HL-60 (cell line): ENCODE results near the gene RUNX2.

Experiments used
- DNase-seq, 2 experiments: peaks; one replicate each; pipeline ENCODE4 v3.0.0-alpha.2; 2010 to 2020; ENCODE audit warnings: low read depth in 1 of 2, low spot score in 1 of 2
- H3K27ac ChIP-seq: fragments of 250-450 bp; sonication (Bioruptor Pico); replicated peaks from 2 replicates; pipeline ENCODE4 v1.5.1; 2020; ENCODE audit warnings: mild to moderate bottlenecking, moderate library complexity
- H3K27me3 ChIP-seq: fragments of 250-450 bp; sonication (Bioruptor Pico); 2 replicates; pipeline ENCODE4 v1.5.1; 2021; ENCODE audit warnings: mild to moderate bottlenecking, moderate library complexity; ENCODE audit not compliant: insufficient read depth, poor library complexity, severe bottlenecking
- H3K4me3 ChIP-seq: replicated peaks from 2 replicates; pipeline ENCODE4 v1.5.1; 2011; ENCODE audit warnings: mild to moderate bottlenecking, control low read depth, low read length; ENCODE audit not compliant: insufficient read depth
- GABPA ChIP-seq: IDR thresholded peaks from 2 replicates; pipeline ENCODE4 v1.6.1; 2012; ENCODE audit warnings: low read depth
- POLR2AphosphoS5 ChIP-seq: IDR thresholded peaks from 2 replicates; pipeline ENCODE4 v1.6.1; 2012; ENCODE audit warnings: low read depth
- REST ChIP-seq: IDR thresholded peaks from 2 replicates; pipeline ENCODE4 v1.6.1; 2012; ENCODE audit warnings: low read depth; ENCODE audit not compliant: insufficient replicate concordance
- SPI1 ChIP-seq: IDR thresholded peaks from 2 replicates; pipeline ENCODE4 v1.6.1; 2012; ENCODE audit warnings: low read depth, mild to moderate bottlenecking, borderline replicate concordance
- TF ChIP-seq, protein P1 (sequence below): IDR thresholded peaks from one replicate; pipeline ENCODE4 v1.5.1; 2011; ENCODE audit warnings: low read length, control low read depth, inconsistent platforms; ENCODE audit not compliant: insufficient read depth

RUNX2 gene

DNA sequence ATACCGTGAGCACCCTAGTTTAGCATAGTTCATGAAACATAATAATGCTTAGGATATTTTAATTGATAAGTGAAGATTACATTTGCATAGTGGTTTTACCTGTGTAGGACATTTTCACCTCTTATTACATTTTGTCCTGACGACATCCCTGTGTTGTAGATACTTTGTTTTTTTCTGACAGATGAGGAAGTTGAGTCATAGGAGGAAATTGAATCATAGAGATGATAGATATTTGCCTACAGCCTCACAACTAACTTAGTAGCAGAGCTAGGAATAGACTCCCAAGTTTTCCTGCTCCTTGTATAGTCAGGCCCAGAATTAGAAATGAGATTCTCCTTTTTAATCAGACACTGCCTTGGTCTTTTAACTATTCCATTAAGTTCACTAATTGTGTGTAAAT lies 150.1 kb downstream of the RUNX2 start:
- H3K27ac ChIP-seq = peak overlapping the region; percentile 66
- no peak overlapping the region for H3K4me3 ChIP-seq
- H3K27me3 ChIP-seq = no peaks in the 10 kb centered on the region
- DNase-seq = no peak
- TF ChIP-seq GABPA (peak; percentile 45; the same call in 1 of the 2 replicates), SPI1 (peak; percentile 21; the same call in 1 of the 2 replicates), REST (no peak), POLR2AphosphoS5 (no peak)
- TF ChIP-seq, protein P1, sequence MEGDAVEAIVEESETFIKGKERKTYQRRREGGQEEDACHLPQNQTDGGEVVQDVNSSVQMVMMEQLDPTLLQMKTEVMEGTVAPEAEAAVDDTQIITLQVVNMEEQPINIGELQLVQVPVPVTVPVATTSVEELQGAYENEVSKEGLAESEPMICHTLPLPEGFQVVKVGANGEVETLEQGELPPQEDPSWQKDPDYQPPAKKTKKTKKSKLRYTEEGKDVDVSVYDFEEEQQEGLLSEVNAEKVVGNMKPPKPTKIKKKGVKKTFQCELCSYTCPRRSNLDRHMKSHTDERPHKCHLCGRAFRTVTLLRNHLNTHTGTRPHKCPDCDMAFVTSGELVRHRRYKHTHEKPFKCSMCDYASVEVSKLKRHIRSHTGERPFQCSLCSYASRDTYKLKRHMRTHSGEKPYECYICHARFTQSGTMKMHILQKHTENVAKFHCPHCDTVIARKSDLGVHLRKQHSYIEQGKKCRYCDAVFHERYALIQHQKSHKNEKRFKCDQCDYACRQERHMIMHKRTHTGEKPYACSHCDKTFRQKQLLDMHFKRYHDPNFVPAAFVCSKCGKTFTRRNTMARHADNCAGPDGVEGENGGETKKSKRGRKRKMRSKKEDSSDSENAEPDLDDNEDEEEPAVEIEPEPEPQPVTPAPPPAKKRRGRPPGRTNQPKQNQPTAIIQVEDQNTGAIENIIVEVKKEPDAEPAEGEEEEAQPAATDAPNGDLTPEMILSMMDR = no peak

GRCh38 chr6:45479834-45480751 lies 152.0 kb downstream of the RUNX2 start:
- Histone ChIP-seq H3K4me3 (no peak overlapping the region), H3K27ac (peak overlapping the region; percentile 46), H3K27me3 (no peaks in the 10 kb centered on the region)
- peak; percentile 69 to 88 for DNase-seq
- no peak for TF ChIP-seq REST
- TF ChIP-seq SPI1 = peak; percentile 4; the same call in 1 of the 2 replicates
- no peak for TF ChIP-seq GABPA
- TF ChIP-seq, protein P1 = no peak
- peak; percentile 44; the same call in 1 of the 2 replicates for TF ChIP-seq POLR2AphosphoS5

GRCh38 chr6:45480752-45481415 lies 152.8 kb downstream of the RUNX2 start:
- DNase-seq = no peak
- Histone ChIP-seq H3K27me3 (no peaks in the 10 kb centered on the region), H3K27ac (peak overlapping the region; percentile 46), H3K4me3 (no peak overlapping the region)
- no peak for TF ChIP-seq POLR2AphosphoS5
- no peak for TF ChIP-seq REST
- TF ChIP-seq SPI1 = no peak
- no peak for TF ChIP-seq GABPA
- TF ChIP-seq, protein P1 = no peak
